Fibroblast of lung (primary cell): ENCODE results near the gene POLD3. TPM values are rescaled to one million over a fixed set of nuclear protein-coding genes. Genes with fewer than 3 reads are reported as not detected.

Experiments used
- DNase-seq, 2 donors: peaks; one replicate each; pipeline versions ENCODE4 v3.0.0 to v3.0.0-alpha.2; 2010; ENCODE audit warnings: low read depth in 2 of 2
- H2AFZ ChIP-seq: 2 replicates; pipeline ENCODE4 v1.5.1; 2012; ENCODE audit warnings: low read length, control low read depth, inconsistent platforms
- H3K27ac ChIP-seq: 2 replicates; pipeline ENCODE4 v1.5.1; 2011; ENCODE audit warnings: low read length, control low read depth; ENCODE audit not compliant: insufficient read depth
- H3K27me3 ChIP-seq: 2 replicates; pipeline ENCODE4 v1.5.1; 2011; ENCODE audit warnings: mild to moderate bottlenecking, low read length; ENCODE audit not compliant: control insufficient read depth, insufficient read depth
- H3K36me3 ChIP-seq: 2 replicates; pipeline ENCODE4 v1.5.1; 2011; ENCODE audit warnings: low read length; ENCODE audit not compliant: control insufficient read depth, insufficient read depth
- H3K4me1 ChIP-seq: 2 replicates; pipeline ENCODE4 v1.5.1; 2011; ENCODE audit warnings: low read length; ENCODE audit not compliant: control insufficient read depth, insufficient read depth; ENCODE audit errors: extremely low read depth
- H3K4me2 ChIP-seq: 2 replicates; pipeline ENCODE4 v1.5.1; 2011; ENCODE audit warnings: low read length, control low read depth; ENCODE audit not compliant: insufficient read depth; ENCODE audit errors: extremely low read depth
- H3K4me3 ChIP-seq, 4 experiments: fragments of 200-600 bp in 1 of 4; sonication (generic) in 1 of 4; replicated peaks in 1 of 4; 2 replicates each; pipeline ENCODE4 v1.5.1; 2011 to 2016; ENCODE audit warnings: low read length in 4 of 4, low read depth in 3 of 4, mild to moderate bottlenecking in 3 of 4, control low read depth in 2 of 4, inconsistent platforms in 1 of 4, mixed read lengths in 1 of 4; ENCODE audit not compliant: insufficient read depth in 1 of 4; ENCODE audit errors: control extremely low read depth in 1 of 4
- H3K79me2 ChIP-seq: 2 replicates; pipeline ENCODE4 v1.5.1; 2012; ENCODE audit warnings: mild to moderate bottlenecking, low read length, inconsistent platforms; ENCODE audit not compliant: control insufficient read depth, insufficient read depth
- H3K9ac ChIP-seq: 2 replicates; pipeline ENCODE4 v1.5.1; 2011; ENCODE audit warnings: mild to moderate bottlenecking, low read length, control low read depth; ENCODE audit not compliant: insufficient read depth
- H3K9me3 ChIP-seq: 2 replicates; pipeline ENCODE4 v1.5.1; 2012; ENCODE audit warnings: low read depth, low read length; ENCODE audit not compliant: control insufficient read depth, insufficient read depth
- H4K20me1 ChIP-seq: 2 replicates; pipeline ENCODE4 v1.5.1; 2011; ENCODE audit warnings: low read length; ENCODE audit not compliant: control insufficient read depth, insufficient read depth; ENCODE audit errors: extremely low read depth
- EZH2 ChIP-seq: IDR thresholded peaks from 2 replicates; pipeline ENCODE4 v1.5.1; 2012; ENCODE audit warnings: low read length, control low read depth, mild to moderate bottlenecking; ENCODE audit errors: missing control alignments
- polyA plus RNA-seq, 2 donors: library from polyadenylated mRNA; depleted of rRNA in 1 of 2; stranded (reverse) in 1 of 2; unstranded in 1 of 2; fragments of >200 nt; gene quantifications; 2 replicates each; pipeline ENCODE4 v1.2.1, GENCODE V29; 2011 to 2012; ENCODE audit warnings: missing spikeins in 1 of 2
- total RNA-seq: library from RNA; depleted of rRNA; stranded (reverse); fragments of >200 nt; gene quantifications from 2 replicates; pipeline ENCODE4 v1.2.1, GENCODE V29; 2014
- TF ChIP-seq, protein P1 (sequence below), 2 donors: IDR thresholded peaks in 1 of 2; conservative IDR thresholded peaks in 1 of 2; 1 replicate in 1 of 2; 2 replicates in 1 of 2; pipeline ENCODE4 v1.5.1; 2011 to 2012; ENCODE audit warnings: low read length in 2 of 2, control low read depth in 1 of 2, inconsistent platforms in 1 of 2, low read depth in 1 of 2, mild to moderate bottlenecking in 1 of 2

The POLD3 gene
- total and polyA plus RNA-seq, 2 donors (not counting 1 experiment from before 2014, with no cell fraction given) = 9.1 to 13.7 TPM

DNA sequence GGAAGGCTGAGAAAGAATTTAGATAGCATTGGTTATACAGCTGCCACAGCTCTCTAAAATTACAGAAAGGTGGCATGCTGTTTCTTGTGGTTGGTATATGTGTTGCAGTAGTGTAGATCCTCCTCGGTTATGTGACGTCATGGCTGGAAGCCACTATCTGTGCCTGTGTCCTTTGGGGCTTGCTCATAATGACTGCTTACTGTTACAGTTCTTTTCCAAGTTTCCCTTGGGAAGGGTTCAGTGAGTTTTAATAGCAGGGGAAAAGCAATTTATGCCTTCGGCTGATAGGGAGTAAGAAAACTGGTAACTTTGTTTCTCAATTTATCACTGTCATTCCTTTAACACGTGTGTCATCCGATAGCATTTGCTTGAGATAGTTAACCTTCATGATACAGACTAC is 47.2 kb downstream of the POLD3 start:
- Histone ChIP-seq H3K4me1 (no peaks in the 10 kb centered on the region), H3K27ac (no peak overlapping the region), H3K9ac (no peak overlapping the region), H2AFZ (no peak overlapping the region), H3K4me2 (no peak overlapping the region), H4K20me1 (no peaks in the 10 kb centered on the region), H3K79me2 (no peaks in the 10 kb centered on the region), H3K27me3 (no peaks in the 10 kb centered on the region), H3K4me3 (no peak overlapping the region), H3K9me3 (no peaks in the 10 kb centered on the region), H3K36me3 (no peaks in the 10 kb centered on the region)
- no peak for TF ChIP-seq EZH2
- DNase-seq = no peak

DNA sequence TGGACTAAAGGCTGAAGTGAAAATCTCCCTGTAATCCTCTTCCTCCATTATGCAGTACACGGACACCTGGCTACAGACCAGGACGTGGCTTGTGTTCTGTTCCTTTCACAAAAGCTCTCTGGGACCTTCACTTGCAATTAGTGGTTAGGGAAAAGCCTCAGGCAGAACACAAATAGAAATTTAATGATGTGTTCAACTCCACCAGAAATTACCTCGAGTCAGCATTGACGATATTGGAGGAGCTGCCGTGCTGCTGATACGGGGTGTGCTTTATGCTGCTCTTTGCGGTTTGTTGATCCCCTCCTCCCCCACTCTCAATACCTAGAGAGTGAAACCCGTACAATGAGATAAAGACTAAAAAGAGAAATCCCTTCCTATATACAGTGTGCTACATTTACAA is 48.9 kb downstream of the POLD3 start:
- H4K20me1 ChIP-seq = no peaks in the 10 kb centered on the region
- TF ChIP-seq, protein P1, sequence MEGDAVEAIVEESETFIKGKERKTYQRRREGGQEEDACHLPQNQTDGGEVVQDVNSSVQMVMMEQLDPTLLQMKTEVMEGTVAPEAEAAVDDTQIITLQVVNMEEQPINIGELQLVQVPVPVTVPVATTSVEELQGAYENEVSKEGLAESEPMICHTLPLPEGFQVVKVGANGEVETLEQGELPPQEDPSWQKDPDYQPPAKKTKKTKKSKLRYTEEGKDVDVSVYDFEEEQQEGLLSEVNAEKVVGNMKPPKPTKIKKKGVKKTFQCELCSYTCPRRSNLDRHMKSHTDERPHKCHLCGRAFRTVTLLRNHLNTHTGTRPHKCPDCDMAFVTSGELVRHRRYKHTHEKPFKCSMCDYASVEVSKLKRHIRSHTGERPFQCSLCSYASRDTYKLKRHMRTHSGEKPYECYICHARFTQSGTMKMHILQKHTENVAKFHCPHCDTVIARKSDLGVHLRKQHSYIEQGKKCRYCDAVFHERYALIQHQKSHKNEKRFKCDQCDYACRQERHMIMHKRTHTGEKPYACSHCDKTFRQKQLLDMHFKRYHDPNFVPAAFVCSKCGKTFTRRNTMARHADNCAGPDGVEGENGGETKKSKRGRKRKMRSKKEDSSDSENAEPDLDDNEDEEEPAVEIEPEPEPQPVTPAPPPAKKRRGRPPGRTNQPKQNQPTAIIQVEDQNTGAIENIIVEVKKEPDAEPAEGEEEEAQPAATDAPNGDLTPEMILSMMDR (conservative IDR thresholded peaks at IDR 0.05 in 1 of 2, IDR thresholded peaks at IDR 0.05 in 1 of 2; ENCODE audit: low read depth in 1 of 2, low read length in 2 of 2) = no peak
- no peak for TF ChIP-seq EZH2
- H3K27ac ChIP-seq = no peak overlapping the region
- no peaks in the 10 kb centered on the region for H3K9me3 ChIP-seq
- no peaks in the 10 kb centered on the region for H3K36me3 ChIP-seq
- no peak overlapping the region for H3K4me2 ChIP-seq
- no peaks in the 10 kb centered on the region for H3K79me2 ChIP-seq
- H2AFZ ChIP-seq = no peak overlapping the region
- no peak for DNase-seq
- no peak overlapping the region for H3K9ac ChIP-seq
- no peaks in the 10 kb centered on the region for H3K27me3 ChIP-seq
- no peak overlapping the region for H3K4me3 ChIP-seq
- no peaks in the 10 kb centered on the region for H3K4me1 ChIP-seq

DNA sequence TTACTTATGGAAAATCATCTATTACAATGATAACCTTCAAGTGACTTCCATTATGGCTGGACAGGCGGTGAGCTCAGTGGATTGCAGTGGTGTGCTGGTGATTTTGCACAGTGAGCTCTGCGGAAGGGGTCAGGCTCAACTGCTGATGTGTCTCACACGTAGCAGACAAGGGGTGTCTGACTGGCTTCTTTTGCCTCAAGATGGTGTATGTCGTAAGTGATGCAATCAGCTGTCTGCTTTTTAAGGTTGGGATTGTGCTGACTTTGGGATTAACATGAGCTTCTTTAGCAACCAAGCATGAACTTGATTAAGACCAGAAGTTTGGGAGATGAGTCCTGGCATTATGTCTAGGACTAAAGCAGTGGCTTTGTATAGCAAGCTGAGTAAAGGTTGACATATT is 49.5 kb downstream of the POLD3 start:
- Histone ChIP-seq H3K36me3 (no peaks in the 10 kb centered on the region), H4K20me1 (no peaks in the 10 kb centered on the region), H2AFZ (no peak overlapping the region), H3K27ac (no peak overlapping the region), H3K9ac (no peak overlapping the region), H3K4me2 (no peak overlapping the region), H3K9me3 (no peaks in the 10 kb centered on the region), H3K79me2 (no peaks in the 10 kb centered on the region), H3K4me1 (no peaks in the 10 kb centered on the region), H3K4me3 (no peak overlapping the region), H3K27me3 (no peaks in the 10 kb centered on the region)
- DNase-seq = peak in 1 of 2 donors; percentile 61
- TF ChIP-seq, protein P1 (conservative IDR thresholded peaks at IDR 0.05 in 1 of 2, IDR thresholded peaks at IDR 0.05 in 1 of 2; ENCODE audit: low read depth in 1 of 2, low read length in 2 of 2) = no peak
- TF ChIP-seq EZH2 = no peak
